MCF 10A (cell line): ENCODE results near the gene PORCN. TPM values are rescaled to one million over a fixed set of nuclear protein-coding genes. Genes with fewer than 3 reads are reported as not detected.

Experiments used
- BruUV-seq: library from RNA; stranded (reverse); fragments of 400-500 nt; replicated peaks from 2 replicates; lab custom pipeline; 2021; lab: Mats Ljungman, UMichigan
- CTCF ChIA-PET: fragments of 300-600 bp; sonication (Branson Sonifier 250); formaldehyde crosslinking; extraction: SDS; loops from one replicate; lab custom pipeline; 2021; ENCODE audit warnings: antibody characterized with exemption, inconsistent platforms; lab: Yijun Ruan, JAX
- POLR2A ChIA-PET: fragments of 300-600, 350-650 bp; sonication (Branson Sonifier 250); formaldehyde crosslinking; extraction: SDS; loops from one replicate; lab custom pipeline; 2020; ENCODE audit warnings: antibody characterized with exemption, inconsistent platforms; lab: Yijun Ruan, JAX
- DNase-seq: peaks from one replicate; pipeline ENCODE4 v3.0.0-alpha.2; 2018; ENCODE audit not compliant: unreplicated experiment
- H3K27ac Mint-ChIP-seq: one replicate; pipeline ENCODE4 v1.8.0; 2022; ENCODE audit warnings: mild to moderate bottlenecking, low read depth, mixed read lengths; ENCODE audit not compliant: unreplicated experiment
- H3K27me3 Mint-ChIP-seq: one replicate; pipeline ENCODE4 v1.8.0; 2022; ENCODE audit warnings: mixed read lengths; ENCODE audit not compliant: insufficient read depth, unreplicated experiment
- H3K36me3 Mint-ChIP-seq: one replicate; pipeline ENCODE4 v1.8.0; 2022; ENCODE audit warnings: mild to moderate bottlenecking, moderate library complexity, mixed read lengths; ENCODE audit not compliant: insufficient read depth, unreplicated experiment
- H3K4me1 Mint-ChIP-seq: one replicate; pipeline ENCODE4 v1.8.0; 2022; ENCODE audit warnings: mixed read lengths; ENCODE audit not compliant: insufficient read depth, unreplicated experiment
- H3K4me3 Mint-ChIP-seq: one replicate; pipeline ENCODE4 v1.8.0; 2022; ENCODE audit warnings: mild to moderate bottlenecking, moderate library complexity, mixed read lengths; ENCODE audit not compliant: unreplicated experiment
- H3K9me3 Mint-ChIP-seq: one replicate; pipeline ENCODE4 v1.8.0; 2022; ENCODE audit warnings: mixed read lengths; ENCODE audit not compliant: unreplicated experiment
- CTCF ChIP-seq: fragments of 200-600 bp; IDR thresholded peaks from one replicate; pipeline ENCODE4 v1.8.0; 2022; ENCODE audit warnings: antibody characterized with exemption, mild to moderate bottlenecking; ENCODE audit not compliant: unreplicated experiment
- intact Hi-C: fragments of 100-400 bp; cut with micrococcal nuclease; formaldehyde crosslinking; loops from 2 replicates; pipeline ENCODE4 v1.14.1; 2022
- total RNA-seq: library from RNA; stranded (reverse); gene quantifications from 2 replicates; pipeline ENCODE4 v1.2.3, GENCODE V29; 2022

The PORCN gene
- total RNA-seq, 1 experiment from 2014 or later: 29.2 TPM

DNA sequence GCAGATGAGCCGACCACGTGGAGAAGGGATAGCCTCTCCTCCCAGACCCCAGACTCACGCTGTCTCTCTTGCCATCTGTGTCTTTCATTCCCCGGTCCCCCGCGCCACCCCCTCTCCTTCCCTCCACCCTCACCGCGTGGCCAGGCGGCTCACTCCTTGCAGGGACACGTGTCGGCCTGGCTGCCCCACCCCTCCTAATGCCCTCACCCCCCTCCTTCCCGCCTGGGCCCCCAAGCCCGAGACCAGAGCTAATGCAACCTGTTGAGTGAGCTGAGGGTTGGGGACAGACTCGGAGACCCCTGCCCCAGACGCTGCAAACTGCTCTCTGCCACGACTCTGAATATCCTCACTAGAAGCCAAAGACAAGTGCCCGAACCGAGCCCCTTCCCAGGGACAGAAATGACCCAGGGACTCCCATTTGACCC is 40.5 kb upstream of the PORCN start:
- no peak for DNase-seq
- Mint-ChIP-seq H3K27ac (no peak overlapping the region), H3K36me3 (peaks cover 12% of the 10 kb centered on the region), H3K27me3 (no peaks in the 10 kb centered on the region), H3K4me1 (peaks cover 16% of the 10 kb centered on the region), H3K9me3 (peaks cover 17% of the 10 kb centered on the region), H3K4me3 (no peak overlapping the region)
- no TSS peak for BruUV-seq
- intact Hi-C loops: no loop called here
- CTCF ChIA-PET: interaction anchor here (1.1 kb wide), 1 partner anchor 8 kb away, joined by 4 read pairs; the partner anchor contains the start of gene FTSJ1
- no peak for TF ChIP-seq CTCF
- POLR2A ChIA-PET: no interaction called here

DNA sequence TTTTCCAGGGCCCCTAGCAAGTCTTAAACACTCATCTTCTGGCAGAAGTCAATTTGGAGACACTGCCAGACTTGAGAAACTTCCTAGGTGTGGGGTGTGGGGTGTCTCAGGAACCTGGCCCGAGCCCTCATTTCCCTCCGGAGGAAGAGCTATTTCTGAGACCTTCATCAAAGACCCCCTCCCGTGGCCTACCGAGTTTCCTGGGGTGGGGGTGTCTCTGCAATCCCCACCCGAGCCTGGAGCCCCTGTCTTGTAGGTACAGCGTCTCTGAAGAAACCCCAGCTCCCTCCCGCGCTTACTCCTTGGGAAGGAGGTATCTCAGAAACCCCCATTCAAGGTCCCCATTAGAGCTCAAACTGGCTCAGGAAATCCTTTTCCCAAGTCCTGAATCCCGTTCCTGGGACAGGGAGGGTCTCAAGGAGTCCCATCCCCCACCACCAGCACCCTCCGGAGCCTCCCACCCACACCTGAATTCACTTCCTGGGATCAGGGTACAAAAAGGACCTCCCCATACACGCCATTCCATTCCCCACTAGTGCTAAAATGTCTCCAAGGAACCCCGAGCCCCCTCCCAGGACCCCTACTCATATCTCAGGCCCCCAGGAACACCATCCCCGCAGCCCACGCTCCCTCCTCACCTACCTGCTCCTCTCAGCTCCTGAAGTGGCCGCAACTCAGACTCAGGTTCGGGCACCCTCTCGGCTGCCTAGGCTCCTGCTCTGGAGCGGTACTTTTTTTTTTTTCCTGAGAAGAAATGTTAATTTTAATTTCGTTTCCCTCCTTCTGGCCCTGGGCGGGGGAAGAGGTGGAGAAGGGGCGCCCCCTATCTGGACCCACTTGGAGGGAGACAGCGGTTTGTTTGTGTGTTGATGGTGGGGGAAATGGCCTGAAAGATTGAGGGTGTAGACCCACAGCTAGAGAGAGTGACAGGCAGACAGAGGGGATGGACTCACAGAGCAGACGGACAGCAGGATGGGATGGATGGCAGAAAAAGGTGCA is 39.8 kb upstream of the PORCN start:
- CTCF ChIA-PET: interaction anchor here (0.7 kb wide), 2 partner anchors 64 to 386 kb away, joined by 3 read pairs; no protein-coding TSS in a partner anchor
- H3K4me3 Mint-ChIP-seq: no peak overlapping the region

DNA sequence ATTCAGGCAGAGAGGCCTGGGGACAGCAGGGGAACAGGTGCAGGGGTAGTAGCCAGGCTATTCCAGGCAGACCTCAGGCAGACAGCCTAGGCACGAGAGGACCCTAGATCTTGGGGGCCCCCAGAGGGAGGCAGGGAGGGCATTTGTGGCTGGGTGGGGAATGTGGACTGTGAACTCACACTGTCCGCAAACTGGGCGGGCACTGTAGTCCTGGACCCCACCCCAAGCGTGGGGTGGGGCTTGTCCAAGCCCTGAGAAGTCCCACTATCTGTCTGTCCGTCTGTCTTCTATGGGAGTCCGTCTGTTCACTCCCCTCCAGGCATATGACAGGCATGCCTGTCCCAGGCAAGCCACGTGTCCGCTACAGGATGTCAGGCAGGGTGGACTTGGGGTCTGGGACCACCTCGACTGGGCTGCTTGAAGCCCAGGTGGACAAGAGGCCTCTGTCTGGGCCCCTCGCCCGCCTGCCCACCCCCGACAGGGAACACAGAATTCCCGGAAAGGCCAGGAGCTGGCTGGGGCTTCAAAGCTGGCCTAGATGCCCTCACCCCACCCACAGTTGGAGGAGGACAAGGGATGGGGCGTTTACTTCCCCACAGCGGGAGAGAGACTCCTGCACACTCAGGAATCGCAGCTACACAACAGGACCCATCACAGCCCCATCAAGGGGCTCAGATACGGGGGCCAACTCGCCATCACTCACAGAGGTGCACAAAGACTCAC is 38.5 kb upstream of the PORCN start, which contains the start of gene SLC38A5:
Gene SLC38A5 (minus strand): TSS at position 151 of the 723 bp plus-strand sequence. CDS start 2,336 bp downstream, outside the sequence.
- no peak within 1 kb of the TSS for H3K27ac Mint-ChIP-seq
- no peak for DNase-seq
- POLR2A ChIA-PET: no interaction called here
- intact Hi-C loops: no loop called here
- H3K4me1 Mint-ChIP-seq: peaks cover 6% of the 10 kb centered on the region
- no peak within 1 kb of the TSS for H3K4me3 Mint-ChIP-seq
- H3K36me3 Mint-ChIP-seq: peaks cover 12% of the 10 kb centered on the region
- no TSS peak for BruUV-seq
- no peaks in the 10 kb centered on the region for H3K27me3 Mint-ChIP-seq
- TF ChIP-seq CTCF: no peak
- H3K9me3 Mint-ChIP-seq: peaks cover 14% of the 10 kb centered on the region
- CTCF ChIA-PET: interaction anchor here (0.7 kb wide), 2 partner anchors 63 to 387 kb away, joined by 3 read pairs; no protein-coding TSS in a partner anchor

More for the DNA sequence above, 39.8 kb upstream of the PORCN start:
- H3K9me3 Mint-ChIP-seq: peaks cover 17% of the 10 kb centered on the region
- POLR2A ChIA-PET: no interaction called here
- no peak for TF ChIP-seq CTCF
- no peaks in the 10 kb centered on the region for H3K27me3 Mint-ChIP-seq
- H3K27ac Mint-ChIP-seq: no peak overlapping the region
- no peak for DNase-seq
- BruUV-seq: no TSS peak
- H3K4me1 Mint-ChIP-seq: peaks cover 13% of the 10 kb centered on the region
- intact Hi-C loops: no loop called here
- peaks cover 12% of the 10 kb centered on the region for H3K36me3 Mint-ChIP-seq

DNA sequence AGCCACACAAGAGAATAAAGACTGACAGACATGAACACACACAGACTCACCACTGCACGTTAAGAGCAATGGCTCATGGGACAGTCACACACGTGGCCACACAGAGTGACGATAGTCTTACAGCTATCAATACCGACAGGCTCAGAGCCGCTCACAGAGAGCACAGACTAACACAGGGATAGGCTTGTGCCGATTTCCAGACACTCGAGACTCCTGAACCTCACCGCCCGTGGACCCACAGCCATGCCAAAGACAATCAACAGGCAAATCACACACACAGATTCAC is 38.0 kb upstream of the PORCN start:
- no TSS peak for BruUV-seq
- no peak overlapping the region for H3K27ac Mint-ChIP-seq
- POLR2A ChIA-PET: no interaction called here
- H3K9me3 Mint-ChIP-seq: peaks cover 9% of the 10 kb centered on the region
- DNase-seq: no peak
- peaks cover 4% of the 10 kb centered on the region for H3K4me1 Mint-ChIP-seq
- no peaks in the 10 kb centered on the region for H3K27me3 Mint-ChIP-seq
- intact Hi-C loops: no loop called here
- peaks cover 9% of the 10 kb centered on the region for H3K36me3 Mint-ChIP-seq
- TF ChIP-seq CTCF: no peak
- CTCF ChIA-PET: no interaction called here
- H3K4me3 Mint-ChIP-seq: no peak overlapping the region
